ENCODE results near the gene ADAMTS17. TPM values are rescaled to one million over a fixed set of nuclear protein-coding genes. Genes with fewer than 3 reads are reported as not detected.

ADAMTS17 gene
- total RNA-seq, 1 donor from 2014 or later = 0.47 TPM

DNA sequence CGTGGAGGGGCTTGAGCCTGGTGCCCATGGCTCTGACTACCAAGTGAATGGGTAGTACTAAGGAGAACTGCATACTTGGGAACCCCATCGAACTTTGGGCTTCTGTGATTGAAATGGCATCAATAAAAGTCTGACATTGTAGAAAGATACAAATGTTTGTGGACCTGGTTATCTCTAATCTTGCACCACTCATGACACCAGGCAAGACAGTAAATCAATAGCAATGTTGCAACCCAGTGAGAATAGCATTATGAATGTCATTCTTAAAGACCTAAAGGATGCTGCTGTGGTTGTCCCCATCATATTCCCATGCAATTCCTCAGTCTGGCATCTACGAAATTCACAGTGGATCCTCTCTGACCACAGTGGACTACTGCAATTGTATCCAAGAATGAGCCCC is 375.0 kb downstream of the ADAMTS17 start:
- no peak overlapping the region for H3K4me3 Mint-ChIP-seq
- H3K27ac Mint-ChIP-seq = no peak overlapping the region
- intact Hi-C loops (cut with micrococcal nuclease) = no loop called here
- no peaks in the 10 kb centered on the region for H3K4me1 Mint-ChIP-seq
- H3K9me3 Mint-ChIP-seq = no peaks in the 10 kb centered on the region
- H3K36me3 Mint-ChIP-seq (ENCODE audit: low read depth) = no peaks in the 10 kb centered on the region
- no peaks in the 10 kb centered on the region for H3K27me3 Mint-ChIP-seq
- no peak for DNase-seq

DNA sequence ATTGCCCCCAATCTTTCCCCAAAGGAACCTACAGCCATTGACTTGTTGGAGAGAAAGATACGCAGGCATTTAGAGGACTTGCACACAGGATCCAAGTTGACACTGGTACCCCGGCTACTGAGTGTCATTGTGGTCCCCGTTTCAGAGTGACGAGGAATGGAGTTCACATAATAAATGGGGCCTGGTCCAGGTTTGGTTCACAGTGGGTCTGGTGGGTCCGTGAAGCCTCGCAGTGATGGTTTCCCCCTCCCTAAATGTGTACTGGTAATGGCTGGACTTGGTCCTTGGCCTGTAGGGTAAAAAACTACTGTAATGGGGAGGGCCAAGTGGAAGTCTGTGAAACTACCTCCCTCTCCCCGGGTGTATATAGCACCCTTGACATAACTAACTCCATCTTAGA is 376.4 kb downstream of the ADAMTS17 start:
- no peak overlapping the region for H3K27ac Mint-ChIP-seq
- H3K4me3 Mint-ChIP-seq = no peak overlapping the region
- intact Hi-C loops (cut with micrococcal nuclease) = no loop called here
- H3K27me3 Mint-ChIP-seq = no peaks in the 10 kb centered on the region
- H3K9me3 Mint-ChIP-seq = no peaks in the 10 kb centered on the region
- no peaks in the 10 kb centered on the region for H3K4me1 Mint-ChIP-seq
- no peak for DNase-seq
- H3K36me3 Mint-ChIP-seq (ENCODE audit: low read depth) = no peaks in the 10 kb centered on the region

DNA sequence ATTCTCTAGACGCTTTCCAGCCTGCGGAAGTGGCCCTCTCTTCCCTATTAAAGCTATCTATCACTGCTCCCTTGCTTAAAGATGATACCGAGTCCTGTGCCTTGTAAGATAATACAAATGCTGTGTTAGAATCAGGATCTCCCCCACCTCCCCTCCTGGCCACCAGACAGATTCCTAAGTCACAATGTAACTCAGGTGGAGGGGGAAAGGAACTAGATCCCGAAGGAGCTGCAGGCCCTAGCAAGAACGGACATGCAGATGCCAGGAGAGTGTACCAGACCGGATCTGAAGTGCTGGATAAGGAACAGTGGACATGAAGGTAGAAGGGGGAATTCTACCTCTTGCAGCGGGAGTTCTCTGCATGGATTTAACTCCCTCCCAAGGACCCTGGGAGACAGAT is 377.8 kb downstream of the ADAMTS17 start:
- Mint-ChIP-seq H3K36me3 (ENCODE audit: low read depth) (no peaks in the 10 kb centered on the region), H3K27ac (no peak overlapping the region), H3K4me1 (no peaks in the 10 kb centered on the region), H3K27me3 (peaks cover 6% of the 10 kb centered on the region), H3K4me3 (no peak overlapping the region), H3K9me3 (no peaks in the 10 kb centered on the region)
- intact Hi-C loops (cut with micrococcal nuclease) = no loop called here
- no peak for DNase-seq

DNA sequence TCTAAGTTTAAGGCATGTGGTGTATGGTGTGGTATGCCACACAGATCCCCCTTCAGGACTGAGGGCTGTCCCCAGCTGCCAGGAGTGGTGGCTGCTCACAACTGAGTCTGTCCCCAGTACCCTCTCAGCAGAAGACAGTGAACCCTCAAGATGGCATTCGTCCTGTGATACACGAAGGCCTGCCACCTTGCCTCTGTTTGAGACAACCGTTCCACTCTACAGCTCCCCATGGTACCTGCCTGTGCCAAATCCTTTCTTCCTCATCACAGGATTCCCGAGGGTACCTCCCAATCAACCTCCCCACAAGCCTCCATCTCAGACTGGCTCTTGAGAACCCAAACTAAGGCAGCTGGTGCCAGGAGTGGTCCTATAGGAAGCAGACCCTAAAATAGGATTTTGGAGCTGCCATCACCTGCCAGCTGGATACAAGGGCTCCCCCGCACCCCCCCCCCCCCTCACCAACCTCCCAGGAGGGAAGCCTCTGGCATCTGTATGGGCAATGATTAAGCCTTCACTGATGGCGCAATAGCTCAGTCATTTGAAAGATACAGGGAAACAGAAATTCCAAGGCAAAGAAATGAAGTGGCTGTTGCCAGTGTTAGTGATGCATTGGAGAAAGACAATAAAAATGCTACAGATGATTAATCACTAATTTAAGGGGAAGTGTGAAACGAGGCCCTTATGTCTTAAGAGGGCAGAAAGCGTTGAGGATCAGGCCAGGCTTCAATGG is 378.5 kb downstream of the ADAMTS17 start:
- intact Hi-C loops (cut with micrococcal nuclease) = no loop called here
- H3K4me1 Mint-ChIP-seq = peaks cover 2% of the 10 kb centered on the region
- no peak overlapping the region for H3K4me3 Mint-ChIP-seq
- no peak for DNase-seq
- H3K27ac Mint-ChIP-seq = no peak overlapping the region
- peaks cover 9% of the 10 kb centered on the region for H3K27me3 Mint-ChIP-seq
- no peaks in the 10 kb centered on the region for H3K9me3 Mint-ChIP-seq
- H3K36me3 Mint-ChIP-seq (ENCODE audit: low read depth) = no peaks in the 10 kb centered on the region

DNA sequence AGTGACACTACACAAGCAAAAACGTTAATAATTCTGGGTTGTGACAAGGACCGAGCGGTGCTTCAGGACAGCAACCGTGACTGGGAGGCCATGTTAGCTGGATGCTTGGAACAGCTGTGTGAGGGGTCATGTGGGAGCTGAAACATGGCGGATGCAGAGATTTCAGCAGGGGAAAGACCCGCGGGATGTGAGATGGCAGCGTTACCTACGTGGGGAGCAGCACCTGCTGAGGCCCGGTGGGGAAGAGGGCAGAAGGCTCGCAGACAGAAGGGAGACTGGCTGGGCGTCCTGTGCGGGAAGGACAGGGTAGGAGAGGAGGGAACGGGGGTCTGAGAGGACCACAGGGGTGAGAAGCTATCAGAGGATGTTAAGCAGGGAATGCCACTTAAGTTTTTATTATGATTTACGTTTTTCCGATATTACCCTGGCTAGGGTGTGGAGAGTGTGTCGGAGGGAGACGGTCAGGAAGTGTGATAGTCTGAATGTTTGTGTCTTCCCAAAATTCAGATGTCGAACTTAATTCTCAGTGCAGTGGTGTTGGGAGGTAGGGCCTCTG is 379.7 kb downstream of the ADAMTS17 start:
- H3K4me3 Mint-ChIP-seq = no peak overlapping the region
- peaks cover 7% of the 10 kb centered on the region for H3K4me1 Mint-ChIP-seq
- no peak for DNase-seq
- H3K9me3 Mint-ChIP-seq = no peaks in the 10 kb centered on the region
- peaks cover 9% of the 10 kb centered on the region for H3K27me3 Mint-ChIP-seq
- H3K27ac Mint-ChIP-seq = no peak overlapping the region
- intact Hi-C loops (cut with micrococcal nuclease) = no loop called here
- H3K36me3 Mint-ChIP-seq (ENCODE audit: low read depth) = no peaks in the 10 kb centered on the region

DNA sequence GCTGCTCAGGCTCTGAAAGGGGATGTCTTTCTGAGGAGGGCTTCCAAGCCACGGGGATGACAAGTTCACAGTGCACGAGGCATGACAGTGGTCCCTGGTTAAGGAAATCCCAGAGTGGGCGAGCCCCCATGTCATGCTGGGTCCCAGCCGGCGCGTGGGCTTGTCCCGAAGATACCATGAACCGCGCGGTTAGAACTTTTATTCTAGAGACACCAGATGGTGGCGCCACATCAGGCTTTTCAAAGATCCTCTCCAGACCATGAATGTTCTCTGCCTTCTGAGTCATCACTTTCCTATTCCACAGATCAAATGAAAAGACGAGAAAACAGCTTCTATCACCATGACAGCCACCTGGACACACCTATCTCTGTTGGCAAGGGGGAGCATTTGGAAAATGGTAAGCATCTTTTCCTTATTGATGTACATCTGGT is 380.7 kb downstream of the ADAMTS17 start:
- no peaks in the 10 kb centered on the region for H3K36me3 Mint-ChIP-seq (ENCODE audit: low read depth)
- no peak overlapping the region for H3K27ac Mint-ChIP-seq
- DNase-seq = peak; percentile 61
- intact Hi-C loops (cut with micrococcal nuclease) = no loop called here
- peaks cover 7% of the 10 kb centered on the region for H3K4me1 Mint-ChIP-seq
- H3K27me3 Mint-ChIP-seq = peaks cover 9% of the 10 kb centered on the region
- H3K9me3 Mint-ChIP-seq = no peaks in the 10 kb centered on the region
- H3K4me3 Mint-ChIP-seq = no peak overlapping the region

DNA sequence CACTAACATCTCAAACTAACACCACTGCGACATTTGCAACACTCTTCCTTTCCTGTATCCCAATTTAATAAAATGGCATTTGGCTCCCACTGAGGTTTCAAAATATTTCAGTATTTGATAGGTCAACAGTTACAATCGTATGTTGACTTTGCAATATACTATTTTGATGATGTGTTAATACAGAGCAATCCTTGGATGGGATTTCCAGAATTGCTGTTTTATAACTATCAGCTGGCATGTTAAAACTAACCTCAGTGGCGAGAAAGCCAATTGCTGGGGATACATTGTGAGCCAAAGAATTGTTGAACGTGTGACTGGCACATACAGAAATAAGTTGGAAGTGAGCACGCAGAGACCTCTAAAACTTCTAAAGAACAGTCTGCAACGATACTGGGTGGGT is 382.4 kb downstream of the ADAMTS17 start:
- Mint-ChIP-seq H3K4me3 (no peak overlapping the region), H3K9me3 (no peaks in the 10 kb centered on the region), H3K4me1 (peaks cover 7% of the 10 kb centered on the region), H3K27me3 (peaks cover 9% of the 10 kb centered on the region), H3K36me3 (ENCODE audit: low read depth) (no peaks in the 10 kb centered on the region), H3K27ac (no peak overlapping the region)
- intact Hi-C loops (cut with micrococcal nuclease) = no loop called here
- no peak for DNase-seq

DNA sequence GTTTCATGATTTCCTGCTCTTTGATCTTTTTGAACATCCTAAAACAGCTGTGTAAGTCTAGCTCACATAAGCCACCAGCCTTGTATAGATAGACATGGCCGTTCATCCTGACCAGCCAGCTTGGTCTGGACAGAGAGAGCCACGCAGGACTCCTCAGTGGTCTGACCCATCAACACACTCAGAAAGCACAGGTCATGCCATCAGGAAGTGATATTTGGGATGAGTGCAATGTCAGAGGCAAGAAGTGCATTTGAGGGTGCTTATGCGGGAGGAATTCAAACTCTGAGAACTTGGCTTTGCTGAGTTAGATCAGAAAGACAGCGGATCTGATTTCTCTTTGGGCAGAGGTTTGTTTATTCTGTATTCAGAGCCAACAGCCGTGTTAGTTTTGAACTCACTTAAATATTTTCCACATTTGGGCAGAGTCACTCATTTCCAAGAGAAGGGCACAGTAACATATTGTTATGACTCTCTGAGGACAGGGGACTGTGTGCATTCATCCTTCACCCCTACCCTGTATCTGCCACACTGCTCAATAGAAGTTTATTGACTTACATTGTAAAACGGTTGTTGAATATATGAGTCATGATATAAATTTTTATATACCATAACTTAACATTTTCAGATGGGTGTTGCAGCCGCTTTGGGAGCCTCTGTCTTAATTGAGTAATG is 383.2 kb downstream of the ADAMTS17 start:
- H3K4me3 Mint-ChIP-seq = no peak overlapping the region
- peaks cover 7% of the 10 kb centered on the region for H3K4me1 Mint-ChIP-seq
- no peak overlapping the region for H3K27ac Mint-ChIP-seq
- no peak for DNase-seq
- intact Hi-C loops (cut with micrococcal nuclease) = no loop called here
- H3K36me3 Mint-ChIP-seq (ENCODE audit: low read depth) = no peaks in the 10 kb centered on the region
- peaks cover 9% of the 10 kb centered on the region for H3K27me3 Mint-ChIP-seq
- H3K9me3 Mint-ChIP-seq = no peaks in the 10 kb centered on the region

DNA sequence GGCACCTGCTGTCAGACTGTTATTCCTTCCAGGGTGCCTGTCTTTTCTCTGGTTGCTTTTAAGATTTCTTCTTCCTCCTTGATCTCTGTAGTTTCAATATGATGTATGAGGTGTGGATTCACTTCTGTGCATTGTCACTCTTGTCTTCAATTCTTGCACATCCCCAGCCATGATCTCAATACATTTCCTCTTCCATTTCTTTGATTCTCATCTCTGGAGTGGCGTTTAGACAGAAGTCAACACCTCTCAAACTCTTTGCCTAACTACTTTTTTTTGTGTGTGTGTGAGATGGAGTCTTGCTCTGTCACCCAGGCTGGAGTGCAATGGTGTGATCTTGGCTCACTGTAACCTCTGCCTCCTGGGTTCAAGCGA is 384.1 kb downstream of the ADAMTS17 start:
- Mint-ChIP-seq H3K4me1 (peaks cover 7% of the 10 kb centered on the region), H3K4me3 (no peak overlapping the region), H3K27ac (no peak overlapping the region), H3K9me3 (no peaks in the 10 kb centered on the region), H3K27me3 (peaks cover 9% of the 10 kb centered on the region), H3K36me3 (ENCODE audit: low read depth) (no peaks in the 10 kb centered on the region)
- no peak for DNase-seq
- intact Hi-C loops (cut with micrococcal nuclease) = no loop called here

DNA sequence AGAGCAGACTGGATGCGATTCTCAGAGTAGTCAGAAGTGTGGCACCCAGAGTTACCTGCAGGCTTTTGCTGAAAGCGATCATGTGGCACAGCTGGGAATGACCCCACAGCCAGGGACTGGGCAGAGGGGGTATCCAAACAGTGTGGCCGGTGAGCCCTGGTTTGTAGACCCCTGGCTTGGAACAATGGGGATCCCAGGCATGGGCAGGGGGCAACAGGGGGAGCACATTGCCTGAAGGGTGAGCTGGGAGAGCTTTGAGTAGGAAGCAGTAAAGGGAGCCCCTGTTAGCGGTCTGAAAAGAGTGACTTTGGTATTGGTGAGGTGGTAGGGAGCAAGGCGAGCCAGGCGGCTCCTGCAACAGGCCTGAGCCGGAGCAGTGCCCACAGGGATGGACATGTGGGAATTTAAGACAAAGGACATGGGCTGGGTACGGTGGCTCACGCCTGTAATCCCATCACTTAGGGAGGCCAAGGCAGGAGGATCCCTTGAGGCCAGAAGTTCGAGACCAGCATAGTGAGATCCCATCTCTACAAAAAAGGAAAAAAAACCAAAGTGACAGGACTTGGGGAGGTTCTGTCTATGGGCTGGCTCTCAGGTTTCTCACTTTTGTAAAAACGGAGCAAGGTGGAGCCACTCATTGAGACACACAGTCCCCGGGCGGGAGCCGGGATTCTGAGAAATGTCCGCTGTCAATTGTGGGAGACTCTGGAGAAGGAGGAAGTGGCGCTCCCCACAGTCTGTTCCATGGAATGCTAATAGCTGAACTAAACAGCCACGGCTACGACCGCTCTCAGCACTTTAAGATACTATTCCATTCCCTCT is 384.7 kb downstream of the ADAMTS17 start:
- peaks cover 9% of the 10 kb centered on the region for H3K27me3 Mint-ChIP-seq
- H3K4me3 Mint-ChIP-seq = no peak overlapping the region
- peaks cover 7% of the 10 kb centered on the region for H3K4me1 Mint-ChIP-seq
- no peaks in the 10 kb centered on the region for H3K9me3 Mint-ChIP-seq
- H3K36me3 Mint-ChIP-seq (ENCODE audit: low read depth) = no peaks in the 10 kb centered on the region
- no peak for DNase-seq
- intact Hi-C loops (cut with micrococcal nuclease) = no loop called here
- H3K27ac Mint-ChIP-seq = no peak overlapping the region

DNA sequence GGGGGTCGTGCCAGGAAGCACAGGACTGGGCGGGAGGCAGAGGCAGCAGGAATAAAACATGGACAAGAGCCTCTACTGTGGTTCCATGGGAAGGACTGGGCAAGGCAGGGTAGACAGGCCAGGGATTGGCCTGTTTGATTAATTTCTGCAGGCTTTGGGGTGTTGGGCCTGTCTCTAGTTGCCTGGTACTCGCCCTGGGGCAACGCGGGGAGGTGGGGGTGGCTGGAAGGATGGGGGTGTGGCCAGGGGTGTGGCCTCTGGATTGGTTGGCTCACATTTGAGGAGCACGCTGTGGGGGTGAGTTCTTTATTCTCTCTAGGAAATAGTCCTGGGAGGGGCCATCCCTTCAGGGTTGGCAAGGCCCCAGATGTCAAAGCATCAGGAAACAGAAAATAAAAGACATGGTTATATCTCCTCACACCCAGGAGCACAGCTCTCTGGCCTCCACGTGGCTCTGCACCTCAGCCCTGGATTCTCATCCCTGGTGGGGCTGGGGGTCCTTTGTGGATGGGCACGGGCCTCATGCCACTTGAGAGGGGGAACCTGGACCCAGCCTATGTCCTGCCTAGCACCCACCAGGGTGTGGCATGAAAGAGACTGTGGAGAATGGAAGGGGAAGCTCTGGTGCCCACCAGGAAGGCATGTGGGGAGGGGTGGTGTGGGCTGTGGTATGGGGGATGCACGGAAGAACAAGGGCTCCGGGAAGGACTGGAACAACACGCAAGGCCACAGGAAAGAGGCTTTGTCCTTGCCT is 385.6 kb downstream of the ADAMTS17 start:
- Mint-ChIP-seq H3K9me3 (no peaks in the 10 kb centered on the region), H3K4me3 (no peak overlapping the region), H3K27me3 (peaks cover 9% of the 10 kb centered on the region), H3K36me3 (ENCODE audit: low read depth) (no peaks in the 10 kb centered on the region), H3K4me1 (peaks cover 7% of the 10 kb centered on the region), H3K27ac (no peak overlapping the region)
- no peak for DNase-seq
- intact Hi-C loops (cut with micrococcal nuclease) = no loop called here

DNA sequence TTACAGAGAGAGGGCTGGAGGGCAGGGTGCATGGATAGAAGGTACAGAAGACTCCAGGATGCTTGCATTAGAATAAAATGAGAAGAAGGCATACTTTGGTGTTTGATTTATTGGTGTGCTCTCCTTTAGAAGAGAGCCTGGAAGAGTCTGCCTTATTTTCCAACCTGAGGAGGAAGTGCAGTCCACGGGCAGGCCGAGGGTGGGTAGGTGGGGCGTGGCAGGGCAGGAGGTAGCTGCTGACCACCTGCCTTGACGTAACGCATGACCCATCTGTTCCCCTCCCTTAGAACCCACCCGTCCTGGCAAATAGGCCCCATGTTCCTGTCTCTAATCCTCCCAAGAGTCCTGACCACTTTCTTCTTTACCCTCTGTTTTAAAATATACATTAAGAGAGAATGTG is 386.2 kb downstream of the ADAMTS17 start:
- no peak for DNase-seq
- no peaks in the 10 kb centered on the region for H3K9me3 Mint-ChIP-seq
- H3K36me3 Mint-ChIP-seq (ENCODE audit: low read depth) = no peaks in the 10 kb centered on the region
- no peak overlapping the region for H3K4me3 Mint-ChIP-seq
- intact Hi-C loops (cut with micrococcal nuclease) = no loop called here
- H3K27ac Mint-ChIP-seq = no peak overlapping the region
- H3K27me3 Mint-ChIP-seq = peaks cover 9% of the 10 kb centered on the region
- peaks cover 7% of the 10 kb centered on the region for H3K4me1 Mint-ChIP-seq

DNA sequence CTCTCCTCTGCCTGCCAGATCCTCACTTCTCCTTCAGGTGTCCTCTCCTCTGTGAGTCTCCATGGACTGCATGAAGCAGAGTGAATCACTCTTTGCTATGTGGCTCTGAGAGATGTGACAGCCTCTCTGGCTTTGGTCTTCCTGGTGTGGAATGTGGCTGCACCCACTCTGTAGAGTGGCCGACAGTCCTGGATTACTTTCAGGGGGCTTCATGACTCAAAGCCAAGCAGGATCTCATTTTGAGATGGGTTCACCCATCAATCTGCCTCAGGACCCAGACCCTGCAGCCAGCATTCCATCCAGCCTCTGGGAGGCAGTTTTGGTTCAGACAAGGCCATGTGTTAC is 386.6 kb downstream of the ADAMTS17 start:
- peaks cover 7% of the 10 kb centered on the region for H3K4me1 Mint-ChIP-seq
- no peaks in the 10 kb centered on the region for H3K36me3 Mint-ChIP-seq (ENCODE audit: low read depth)
- H3K27me3 Mint-ChIP-seq = peaks cover 9% of the 10 kb centered on the region
- no peak overlapping the region for H3K4me3 Mint-ChIP-seq
- intact Hi-C loops (cut with micrococcal nuclease) = no loop called here
- DNase-seq = no peak
- no peaks in the 10 kb centered on the region for H3K9me3 Mint-ChIP-seq
- no peak overlapping the region for H3K27ac Mint-ChIP-seq

Measured in activated CD4-positive, alpha-beta T cell treated with anti-CD3 and anti-CD28 coated beads, Interleukin-2, amount 10 ng/mL, durations not matched to agents 24 days and 14 days (primary cell).